Mucosa of rectum (tissue), 2 donors: ENCODE results near the gene CYB5R3.
A peak's percentile ranks its signal among the peaks of the same experiment; 100 is the strongest.

Experiments used
- H3K27ac ChIP-seq, 2 donors: one replicate each; pipeline ENCODE4 v1.7.0; 2013; ENCODE audit warnings: inconsistent platforms in 2 of 2, low read depth in 2 of 2, low read length in 2 of 2
- H3K27me3 ChIP-seq, 2 donors: one replicate each; pipeline ENCODE4 v1.7.0; 2013; ENCODE audit warnings: low read length in 2 of 2; ENCODE audit not compliant: control insufficient read depth in 2 of 2, insufficient read depth in 2 of 2
- H3K36me3 ChIP-seq, 2 donors: one replicate each; pipeline ENCODE4 v1.7.0; 2013; ENCODE audit warnings: low read length in 2 of 2; ENCODE audit not compliant: control insufficient read depth in 2 of 2, insufficient read depth in 2 of 2
- H3K4me1 ChIP-seq, 2 donors: one replicate each; pipeline ENCODE4 v1.7.0; 2013; ENCODE audit warnings: low read length in 2 of 2, mild to moderate bottlenecking in 1 of 2; ENCODE audit not compliant: control insufficient read depth in 2 of 2, insufficient read depth in 2 of 2
- H3K4me3 ChIP-seq, 2 donors: one replicate each; pipeline ENCODE4 v1.7.0; 2013; ENCODE audit warnings: low read length in 2 of 2
- H3K9ac ChIP-seq, 2 donors: one replicate each; pipeline ENCODE4 v1.7.0; 2013; ENCODE audit warnings: low read length in 2 of 2, low read depth in 1 of 2, mild to moderate bottlenecking in 1 of 2
- H3K9me3 ChIP-seq, 2 donors: one replicate each; pipeline ENCODE4 v1.7.0; 2013; ENCODE audit warnings: low read length in 2 of 2; ENCODE audit not compliant: control insufficient read depth in 2 of 2
- donor health status: healthy.
- donor health status: Normal muscosa, but diverticular disease.

CYB5R3 gene

DNA sequence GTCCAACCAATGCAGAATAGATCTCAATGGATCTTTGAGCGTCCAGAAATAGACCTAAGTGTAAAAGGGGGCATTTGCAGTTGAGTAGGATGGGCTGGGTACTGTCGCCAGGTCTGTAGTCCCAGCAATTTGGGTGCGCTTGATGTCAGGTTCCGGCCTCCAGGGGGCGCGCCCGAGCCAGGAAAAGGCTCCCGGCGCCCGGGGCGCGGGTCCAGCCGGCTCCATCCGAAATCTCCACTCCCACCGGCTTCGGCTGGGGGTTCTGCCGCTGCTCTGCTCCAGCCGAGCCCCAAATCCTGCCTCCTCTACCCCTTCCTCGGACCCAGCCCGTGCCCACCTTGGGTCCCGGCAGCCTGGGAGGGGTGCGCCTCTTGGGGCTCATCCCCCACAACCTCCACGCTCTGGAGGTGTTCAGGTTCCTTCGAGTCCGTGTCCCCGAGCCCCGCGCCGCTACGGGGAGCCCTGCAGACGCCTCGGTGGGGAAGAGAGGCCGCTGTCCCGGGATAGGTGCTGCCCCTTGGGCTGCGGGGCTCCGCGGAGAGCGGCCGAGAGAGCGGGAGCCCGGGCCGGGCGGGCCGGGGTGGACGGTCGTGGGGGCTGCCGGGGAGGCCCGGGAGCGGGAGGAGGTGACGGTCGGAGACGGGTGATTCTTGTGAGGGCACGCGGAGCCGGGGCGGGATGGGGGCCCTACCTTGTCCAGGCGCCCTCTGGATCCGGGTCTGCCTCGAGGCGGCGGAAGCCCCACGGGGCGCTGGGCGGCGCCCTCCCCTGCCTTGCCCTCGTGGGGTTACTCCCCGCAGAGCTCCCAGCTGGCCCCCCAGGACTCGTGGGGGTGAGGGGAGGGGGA lies 13.0 kb upstream of the CYB5R3 start:
- peaks cover 0 to 3% of the 10 kb centered on the region in 2 donors for H3K4me1 ChIP-seq
- H3K9ac ChIP-seq: peak overlapping the region; percentile 32 to 64
- no peak overlapping the region for H3K27ac ChIP-seq
- H3K9me3 ChIP-seq: no peaks in the 10 kb centered on the region
- peak overlapping the region; percentile 57 to 62 for H3K4me3 ChIP-seq
- H3K36me3 ChIP-seq: no peaks in the 10 kb centered on the region
- peaks cover 0 to 3% of the 10 kb centered on the region in 2 donors for H3K27me3 ChIP-seq

DNA sequence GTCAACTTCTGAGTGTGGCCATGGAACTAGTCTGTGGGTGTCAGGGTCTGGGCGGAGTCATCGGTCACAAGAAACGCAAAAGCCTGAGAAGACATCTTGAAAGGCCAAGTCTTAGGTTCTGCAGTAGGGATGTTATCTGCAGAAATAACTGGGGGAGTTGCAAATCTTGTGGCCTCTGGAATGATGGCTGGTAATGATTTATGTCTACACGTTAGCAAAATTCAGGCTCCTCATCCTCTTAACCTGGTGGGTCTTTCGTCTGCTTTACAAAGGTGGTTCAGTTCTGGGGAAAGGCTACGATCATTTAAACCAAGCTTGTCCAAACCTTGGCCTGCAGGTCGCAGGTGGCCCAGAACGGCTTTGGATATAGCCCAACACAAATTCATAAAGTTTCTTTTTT lies 7.4 kb upstream of the CYB5R3 start:
- no peaks in the 10 kb centered on the region for H3K9me3 ChIP-seq
- no peaks in the 10 kb centered on the region for H3K36me3 ChIP-seq
- no peaks in the 10 kb centered on the region for H3K27me3 ChIP-seq
- H3K4me1 ChIP-seq: no peaks in the 10 kb centered on the region
- no peak overlapping the region for H3K4me3 ChIP-seq
- H3K9ac ChIP-seq: no peak overlapping the region
- no peak overlapping the region for H3K27ac ChIP-seq

DNA sequence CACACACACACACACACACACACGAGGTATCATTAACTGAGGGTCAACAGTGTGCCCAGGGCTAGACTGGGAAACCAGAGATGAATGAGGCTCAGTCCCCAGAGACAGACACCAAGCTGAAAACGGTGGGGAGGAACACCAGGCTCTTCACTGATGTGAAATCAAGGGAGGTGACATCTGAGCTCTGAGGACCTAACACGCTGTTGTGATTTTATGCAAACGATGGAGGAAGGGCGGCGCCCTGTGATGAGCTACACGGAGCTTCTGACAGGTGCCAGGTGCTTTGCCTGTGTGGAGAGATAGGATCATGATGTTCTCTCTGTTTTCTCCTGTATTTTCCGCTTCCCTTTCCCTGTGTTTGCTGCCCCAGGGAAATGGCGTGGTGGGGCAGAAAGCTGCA lies 6.5 kb upstream of the CYB5R3 start:
- Histone ChIP-seq H3K9ac (no peak overlapping the region), H3K9me3 (no peaks in the 10 kb centered on the region), H3K36me3 (no peaks in the 10 kb centered on the region), H3K4me1 (no peaks in the 10 kb centered on the region), H3K27ac (no peak overlapping the region), H3K27me3 (no peaks in the 10 kb centered on the region), H3K4me3 (no peak overlapping the region)

DNA sequence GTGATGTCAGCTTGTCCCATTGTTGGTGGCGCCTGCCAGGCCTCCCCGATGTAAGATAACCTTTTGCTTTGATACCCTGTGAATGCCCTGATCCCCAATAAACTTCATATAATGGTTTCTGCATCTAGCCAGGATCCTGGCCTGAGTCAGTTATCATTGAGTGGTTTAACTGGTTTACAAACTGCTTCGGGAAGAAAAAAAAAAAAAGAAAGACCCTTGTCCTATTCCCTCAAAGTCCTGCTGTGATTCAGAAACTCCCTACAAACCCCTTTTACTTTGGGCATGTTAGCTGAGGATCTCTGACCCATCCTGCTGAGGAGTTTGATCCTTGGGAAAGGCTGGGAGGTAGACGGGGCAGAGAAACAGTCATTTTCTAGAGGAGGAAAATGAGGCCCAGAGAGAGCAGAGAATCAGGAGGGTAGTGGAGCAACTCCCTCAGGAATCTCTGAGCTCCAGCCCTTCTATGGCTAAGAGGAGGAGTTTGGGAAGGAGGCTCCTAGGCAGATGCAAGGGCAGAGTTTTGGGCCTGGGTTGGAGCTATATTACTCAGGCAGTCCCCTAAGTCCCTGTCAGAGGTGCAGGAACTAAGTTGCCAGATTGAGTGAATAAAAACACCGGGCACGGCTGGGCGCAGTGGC lies 5.4 kb upstream of the CYB5R3 start:
- H3K27me3 ChIP-seq: no peaks in the 10 kb centered on the region
- H3K36me3 ChIP-seq: no peaks in the 10 kb centered on the region
- H3K27ac ChIP-seq: no peak overlapping the region
- H3K9me3 ChIP-seq: no peaks in the 10 kb centered on the region
- H3K9ac ChIP-seq: no peak overlapping the region
- H3K4me1 ChIP-seq: peaks cover 0 to 1% of the 10 kb centered on the region in 2 donors
- H3K4me3 ChIP-seq: no peak overlapping the region

DNA sequence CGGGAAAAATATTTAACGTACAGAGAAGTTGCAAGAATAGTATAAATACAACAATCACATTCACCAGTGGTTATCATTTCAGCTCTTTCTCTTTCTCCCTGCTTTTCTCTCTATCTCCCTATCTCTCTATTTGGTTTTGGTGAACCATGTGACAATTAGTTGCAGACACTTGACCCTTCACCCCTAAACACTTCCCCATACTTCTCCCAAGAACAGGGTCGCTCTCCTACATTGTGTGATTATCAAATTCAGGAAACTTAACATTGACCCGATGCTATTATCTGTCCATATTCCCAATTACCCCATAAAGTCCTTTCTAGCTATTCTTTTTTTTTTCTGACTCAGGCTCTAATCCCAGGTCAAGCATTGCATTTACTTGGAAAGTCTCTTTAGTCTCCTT lies 4.8 kb upstream of the CYB5R3 start:
- no peak overlapping the region for H3K27ac ChIP-seq
- peaks cover 0 to 3% of the 10 kb centered on the region in 2 donors for H3K4me1 ChIP-seq
- no peak overlapping the region for H3K9ac ChIP-seq
- H3K9me3 ChIP-seq: no peaks in the 10 kb centered on the region
- no peaks in the 10 kb centered on the region for H3K27me3 ChIP-seq
- no peaks in the 10 kb centered on the region for H3K36me3 ChIP-seq
- H3K4me3 ChIP-seq: no peak overlapping the region

DNA sequence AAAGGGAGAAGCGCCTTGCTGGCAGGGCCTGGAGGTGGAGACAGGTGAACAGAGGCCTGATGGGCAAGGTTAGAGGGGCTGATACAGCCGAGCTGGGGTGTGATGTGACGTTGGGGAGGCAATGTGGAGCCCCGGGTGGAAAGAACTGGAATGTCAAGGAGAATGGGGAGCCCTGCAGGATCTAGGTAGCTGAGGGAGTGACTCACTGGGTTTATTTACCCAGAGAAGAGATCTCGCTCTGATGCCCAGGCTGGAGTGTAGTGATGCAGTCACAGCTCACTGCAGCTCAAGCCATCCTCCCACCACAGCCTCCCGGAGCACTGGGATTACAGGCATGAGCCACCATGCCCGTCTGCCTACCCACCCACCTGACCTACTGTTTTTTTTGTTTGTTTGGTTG lies 1.9 kb upstream of the CYB5R3 start:
- H3K36me3 ChIP-seq: no peaks in the 10 kb centered on the region
- H3K4me1 ChIP-seq: peaks cover 25 to 29% of the 10 kb centered on the region in 2 donors
- H3K27me3 ChIP-seq: no peaks in the 10 kb centered on the region
- no peak overlapping the region for H3K27ac ChIP-seq
- H3K9me3 ChIP-seq: no peaks in the 10 kb centered on the region
- H3K4me3 ChIP-seq: no peak overlapping the region
- no peak overlapping the region for H3K9ac ChIP-seq

DNA sequence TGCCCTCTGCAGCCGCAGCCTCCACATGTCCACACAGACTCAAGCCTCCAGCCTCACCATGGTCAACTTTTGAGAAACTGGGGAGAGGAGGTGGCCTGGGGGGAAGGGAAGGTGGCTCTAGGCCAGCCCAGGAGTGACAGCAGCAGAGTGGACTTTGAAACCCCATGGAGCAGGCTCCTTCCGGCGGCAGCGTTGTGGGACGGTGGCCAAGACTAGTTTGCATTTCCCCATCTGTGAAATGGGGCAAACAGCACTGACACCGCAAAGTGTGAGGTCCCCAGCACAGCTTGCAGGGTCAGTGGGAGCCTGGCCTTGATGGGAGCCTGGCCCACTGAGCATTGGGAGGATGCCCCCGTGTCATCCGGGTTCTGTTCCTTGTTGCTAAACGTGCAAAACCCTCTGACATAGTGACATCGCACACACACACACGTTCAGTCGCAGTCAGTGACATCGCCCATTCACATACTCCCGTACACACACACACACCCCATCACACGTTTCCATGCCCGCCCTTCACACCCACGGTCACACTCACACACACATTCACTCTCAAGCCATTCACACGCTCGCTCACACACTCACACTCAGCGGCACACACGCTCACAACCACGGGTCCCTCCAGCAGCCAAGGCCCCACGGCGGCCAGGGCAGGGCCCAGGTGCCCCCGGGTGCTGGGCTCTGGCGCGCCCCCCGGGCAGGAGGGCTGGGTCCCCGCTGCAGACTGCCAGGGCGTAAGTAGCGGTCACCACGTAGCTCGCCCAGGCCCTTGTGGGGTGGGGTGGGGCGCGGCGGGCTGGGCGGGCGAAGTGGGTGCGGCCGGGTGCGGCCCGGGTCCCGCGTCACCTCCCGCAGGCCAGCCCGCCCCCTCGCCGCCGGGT lies 585 bp downstream of the CYB5R3 start:
- Histone ChIP-seq H3K27ac (peak overlapping the region; percentile 91 to 96), H3K4me1 (peaks cover 50 to 54% of the 10 kb centered on the region in 2 donors), H3K9me3 (no peaks in the 10 kb centered on the region), H3K27me3 (no peaks in the 10 kb centered on the region), H3K36me3 (no peaks in the 10 kb centered on the region), H3K4me3 (peak overlapping the region; percentile 82 to 93), H3K9ac (peak overlapping the region; percentile 87 to 94)

DNA sequence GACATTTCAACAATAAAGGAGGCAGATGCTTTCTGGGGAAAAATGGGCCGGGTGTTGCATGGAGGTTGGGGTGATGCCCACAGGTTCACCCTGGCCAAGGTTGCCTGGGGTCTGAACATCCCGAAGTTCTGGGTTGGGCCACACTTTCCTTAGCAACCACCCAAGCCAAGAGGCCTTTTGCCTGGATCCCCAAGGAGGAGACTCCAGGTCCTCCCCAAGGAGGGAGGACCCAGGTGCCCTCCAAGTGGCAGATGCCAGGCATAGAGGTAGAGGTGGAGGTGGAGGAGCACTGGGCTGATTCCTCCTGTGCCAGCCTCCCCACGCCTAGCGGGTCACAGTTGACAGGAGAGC lies 1.2 kb downstream of the CYB5R3 start:
- H3K9ac ChIP-seq: peak overlapping the region; percentile 87 to 94
- peaks cover 55 to 60% of the 10 kb centered on the region in 2 donors for H3K4me1 ChIP-seq

DNA sequence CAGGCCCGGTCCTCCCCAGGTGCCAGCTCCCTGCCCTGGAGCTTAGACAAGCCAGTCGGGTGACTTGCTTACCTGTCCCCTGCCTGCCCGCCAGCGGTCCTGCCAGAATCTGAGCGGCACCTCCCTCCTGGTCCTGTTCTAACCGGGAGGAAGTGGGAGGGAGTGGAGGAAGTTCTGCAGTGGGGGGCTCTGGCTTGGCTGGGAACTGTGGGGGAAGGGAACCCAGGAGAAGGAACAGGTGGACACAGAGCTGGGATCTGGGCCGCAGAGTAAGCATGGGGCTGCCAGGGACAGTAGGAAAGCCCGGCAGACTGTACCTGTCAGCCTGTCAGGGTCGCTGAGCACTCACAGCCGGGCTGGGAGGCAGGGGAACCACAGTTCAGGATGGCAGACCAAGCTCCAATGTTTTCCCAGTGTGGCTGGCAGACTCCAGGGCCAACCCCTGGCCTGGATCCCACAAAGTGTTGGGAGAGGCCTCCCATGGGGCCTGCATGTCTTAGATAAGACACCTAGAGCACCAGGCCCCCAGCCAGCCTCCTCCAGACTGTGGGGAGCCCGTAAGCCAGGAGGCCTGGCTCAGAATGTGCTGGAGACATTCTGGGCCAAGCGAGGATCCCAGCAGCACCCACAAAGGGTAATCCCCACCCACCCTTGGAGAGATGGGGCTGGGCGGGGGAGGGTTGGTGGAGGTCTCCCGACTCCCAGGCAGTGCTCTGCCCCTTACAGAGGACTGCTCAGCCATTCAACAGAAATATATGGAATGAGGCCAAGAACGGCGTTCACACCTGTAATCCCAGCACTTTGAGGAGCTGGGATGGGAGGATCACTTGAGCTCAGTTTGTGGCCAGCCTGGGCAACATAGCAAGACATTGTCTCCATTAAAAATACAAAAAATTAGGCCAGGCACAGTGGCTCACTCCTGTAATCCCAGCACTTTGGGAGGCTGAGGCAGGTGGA lies 2.3 kb downstream of the CYB5R3 start:
- H3K4me1 ChIP-seq: peaks cover 58 to 66% of the 10 kb centered on the region in 2 donors
- H3K36me3 ChIP-seq: no peaks in the 10 kb centered on the region
- no peaks in the 10 kb centered on the region for H3K27me3 ChIP-seq
- H3K9me3 ChIP-seq: no peaks in the 10 kb centered on the region
- H3K27ac ChIP-seq: peak overlapping the region; percentile 78 to 83
- peak overlapping the region; percentile 56 to 72 for H3K9ac ChIP-seq
- H3K4me3 ChIP-seq: peak overlapping the region; percentile 34 to 44

More for the DNA sequence above, 1.2 kb downstream of the CYB5R3 start:
- no peaks in the 10 kb centered on the region for H3K9me3 ChIP-seq
- peak overlapping the region; percentile 82 to 93 for H3K4me3 ChIP-seq
- peak overlapping the region; percentile 91 to 96 for H3K27ac ChIP-seq
- no peaks in the 10 kb centered on the region for H3K27me3 ChIP-seq
- no peaks in the 10 kb centered on the region for H3K36me3 ChIP-seq
